ENCODE measurements around the gene STPG3. TPM values are rescaled to one million over a fixed set of nuclear protein-coding genes. Genes with fewer than 3 reads are reported as not detected.

The STPG3 gene
- total RNA-seq, 1 donor from 2014 or later = not detected

DNA sequence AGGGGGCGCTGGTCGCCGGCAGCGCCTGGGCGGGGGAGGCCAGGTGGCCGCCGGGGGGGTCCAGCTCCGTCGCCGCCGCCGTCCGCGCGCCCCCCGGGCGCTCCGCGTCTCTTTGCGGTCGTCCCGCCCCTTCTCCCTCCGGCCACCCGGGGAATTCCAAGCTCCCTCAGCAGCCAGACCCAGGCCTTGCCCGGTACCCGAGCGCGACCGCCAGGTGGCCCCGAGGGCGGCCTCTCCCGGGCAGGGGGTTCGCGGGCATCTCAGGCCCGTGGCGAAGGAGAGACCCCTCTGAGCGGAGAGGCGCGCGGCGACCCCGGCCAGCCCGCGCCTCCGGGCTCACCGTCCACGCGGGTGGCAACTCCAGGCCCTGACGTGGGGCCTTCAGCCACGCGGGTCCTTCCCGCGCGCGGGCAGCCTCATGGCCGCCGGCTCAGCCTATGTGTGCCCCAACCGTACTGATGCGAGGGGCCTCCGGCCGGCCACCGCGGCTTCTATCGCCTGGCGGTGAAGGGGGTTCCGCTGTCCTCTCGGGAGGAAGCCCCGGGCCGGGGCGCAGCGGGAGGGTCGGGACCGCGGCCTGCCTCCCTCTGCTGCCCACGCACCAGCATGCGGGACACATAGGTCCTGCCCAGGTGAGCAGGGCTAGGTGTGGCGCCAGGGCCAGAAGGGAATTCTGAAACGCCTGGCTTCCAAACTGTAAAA, 51.5 kb downstream of the STPG3 start:
- H3K27me3 ChIP-seq (ENCODE audit: control insufficient read depth, insufficient read depth, low read length) = no peaks in the 10 kb centered on the region
- DNase-seq (ENCODE audit: low read depth) (no peak), FAIRE-seq (no peak)

More for the DNA sequence above, 51.5 kb downstream of the STPG3 start:
- H3K36me3 ChIP-seq (ENCODE audit: control insufficient read depth, insufficient read depth, low read length) = no peaks in the 10 kb centered on the region
- peak; percentile 74 for TF ChIP-seq CTCF (IDR thresholded peaks at IDR 0.05; ENCODE audit: insufficient read depth, low read length, severe bottlenecking)
- peak overlapping the region; percentile 48 for H3K4me3 ChIP-seq (ENCODE audit: low read depth, low read length)

Other genes starting within 250 kb of the STPG3 start
- 5.5 and 9.9 TPM in 2 replicates for gene ABCA2, start 223.0 kb upstream of the STPG3 start, total RNA-seq
- gene FUT7, start 219.2 kb upstream of the STPG3 start, total RNA-seq = not detected in 2 replicates
- 5.5 and 10.5 TPM in 2 replicates for gene NPDC1, start 205.1 kb upstream of the STPG3 start, total RNA-seq
- gene ENTPD2, start 197.2 kb upstream of the STPG3 start, total RNA-seq = 0.79 and 1.2 TPM in 2 replicates
- 0.26 and 1.2 TPM in 2 replicates for gene SAPCD2, start 180.7 kb upstream of the STPG3 start, total RNA-seq
- 2.0 and 3.2 TPM in 2 replicates for gene UAP1L1, start 173.8 kb upstream of the STPG3 start, total RNA-seq
- gene MAN1B1, start 164.3 kb upstream of the STPG3 start, total RNA-seq = 58.2 and 65.3 TPM in 2 replicates
- gene DPP7, start 136.6 kb upstream of the STPG3 start, total RNA-seq = 45.1 and 66.6 TPM in 2 replicates
- 0.26 and 0.53 TPM in 2 replicates for gene GRIN1, start 112.1 kb upstream of the STPG3 start, total RNA-seq
- 0.26 and 2.0 TPM in 2 replicates for gene LRRC26, start 81.2 kb upstream of the STPG3 start, total RNA-seq
- gene TMEM210, start 79.2 kb upstream of the STPG3 start, total RNA-seq = not detected in 2 replicates
- gene ANAPC2, start 62.7 kb upstream of the STPG3 start, total RNA-seq = 20.5 and 23.2 TPM in 2 replicates
- 97.9 and 127 TPM in 2 replicates for gene SSNA1, start 62.6 kb upstream of the STPG3 start, total RNA-seq
- 3.2 and 4.5 TPM in 2 replicates for gene TPRN, start 50.5 kb upstream of the STPG3 start, total RNA-seq
- 38.0 and 39.2 TPM in 2 replicates for gene TMEM203, start 45.6 kb upstream of the STPG3 start, total RNA-seq
- gene NDOR1, start 45.6 kb upstream of the STPG3 start, total RNA-seq = 2.6 and 3.6 TPM in 2 replicates
- gene RNF208, start 29.0 kb upstream of the STPG3 start, total RNA-seq = 0.38 TPM in 1 of 2 replicates, not detected in the other
- gene CYSRT1, start 26.1 kb upstream of the STPG3 start, total RNA-seq = 3.9 and 23.2 TPM in 2 replicates
- under 0.01 and 1.2 TPM in 2 replicates for gene RNF224, start 23.8 kb upstream of the STPG3 start, total RNA-seq
- gene SLC34A3, start 20.4 kb upstream of the STPG3 start, total RNA-seq = not detected in 2 replicates
- gene TUBB4B, start 10.0 kb upstream of the STPG3 start, total RNA-seq = 82.7 and 193 TPM in 2 replicates
- 59.8 and 67.9 TPM in 2 replicates for gene NELFB, start 4.0 kb downstream of the STPG3 start, total RNA-seq
- 18.7 and 25.0 TPM in 2 replicates for gene TOR4A, start 26.4 kb downstream of the STPG3 start, total RNA-seq
- 3.4 and 14.5 TPM in 2 replicates for gene NRARP, start 51.0 kb downstream of the STPG3 start, total RNA-seq
- gene EXD3, start 171.9 kb downstream of the STPG3 start, total RNA-seq = 10.8 and 12.2 TPM in 2 replicates
- 0.53 and 2.3 TPM in 2 replicates for gene NOXA1, start 172.1 kb downstream of the STPG3 start, total RNA-seq
- not detected in 2 replicates for gene ENTPD8, start 190.1 kb downstream of the STPG3 start, total RNA-seq
- 15.1 and 17.9 TPM in 2 replicates for gene NSMF, start 208.0 kb downstream of the STPG3 start, total RNA-seq

All from bronchial epithelial cell (primary cell).